Muscle of leg (tissue), 11 donors: ENCODE measurements around the gene LTBP4. TPM values are rescaled to one million over a fixed set of nuclear protein-coding genes. Genes with fewer than 3 reads are reported as not detected.

Experiments
- DNase-seq: peaks from one replicate; pipeline ENCODE4 v3.0.0; 2013
- H3K27ac ChIP-seq: one replicate; pipeline ENCODE4 v1.5.1; 2013; ENCODE audit warnings: mild to moderate bottlenecking, low read length, control low read depth
- H3K27me3 ChIP-seq: one replicate; pipeline ENCODE4 v1.6.1; 2013; ENCODE audit warnings: low read length; ENCODE audit not compliant: control insufficient read depth, insufficient read depth
- H3K36me3 ChIP-seq: one replicate; pipeline ENCODE4 v1.6.1; 2013; ENCODE audit warnings: low read length; ENCODE audit not compliant: control insufficient read depth, insufficient read depth
- H3K4me1 ChIP-seq: one replicate; pipeline ENCODE4 v1.6.1; 2013; ENCODE audit warnings: low read length; ENCODE audit not compliant: control insufficient read depth, insufficient read depth
- H3K4me3 ChIP-seq: one replicate; pipeline ENCODE4 v1.5.1; 2013; ENCODE audit warnings: low read length, control low read depth
- H3K9me3 ChIP-seq: replicated peaks from 2 replicates; pipeline ENCODE4 v1.6.1; 2013; ENCODE audit warnings: low read depth, low read length; ENCODE audit not compliant: control insufficient read depth
- WGBS: methylation state at CpG from one replicate; pipeline ENCODE4 v1.1.5; 2013; ENCODE audit warnings: missing lambda C conversion rate; ENCODE audit not compliant: insufficient coverage; 5-methylcytosine and 5-hydroxymethylcytosine counted together
- polyA plus RNA-seq, 8 donors: library from polyadenylated mRNA; unstranded; fragments of 120-200 nt; gene quantifications; one replicate each; pipeline versions ENCODE4 v1.2.1 to v1.2.3, GENCODE V29; 2013; ENCODE audit warnings: inconsistent platforms in 1 of 8, low replicate concordance in 1 of 8; ENCODE audit not compliant: insufficient read length in 8 of 8, insufficient read depth in 1 of 8
- total RNA-seq: library from RNA; stranded (reverse); fragments of 120-200 nt; gene quantifications from one replicate; pipeline ENCODE4 v1.2.4, GENCODE V29; 2013

LTBP4 gene
- total and polyA plus RNA-seq, 9 donors: 69.6 to 383 (median 308) TPM

DNA sequence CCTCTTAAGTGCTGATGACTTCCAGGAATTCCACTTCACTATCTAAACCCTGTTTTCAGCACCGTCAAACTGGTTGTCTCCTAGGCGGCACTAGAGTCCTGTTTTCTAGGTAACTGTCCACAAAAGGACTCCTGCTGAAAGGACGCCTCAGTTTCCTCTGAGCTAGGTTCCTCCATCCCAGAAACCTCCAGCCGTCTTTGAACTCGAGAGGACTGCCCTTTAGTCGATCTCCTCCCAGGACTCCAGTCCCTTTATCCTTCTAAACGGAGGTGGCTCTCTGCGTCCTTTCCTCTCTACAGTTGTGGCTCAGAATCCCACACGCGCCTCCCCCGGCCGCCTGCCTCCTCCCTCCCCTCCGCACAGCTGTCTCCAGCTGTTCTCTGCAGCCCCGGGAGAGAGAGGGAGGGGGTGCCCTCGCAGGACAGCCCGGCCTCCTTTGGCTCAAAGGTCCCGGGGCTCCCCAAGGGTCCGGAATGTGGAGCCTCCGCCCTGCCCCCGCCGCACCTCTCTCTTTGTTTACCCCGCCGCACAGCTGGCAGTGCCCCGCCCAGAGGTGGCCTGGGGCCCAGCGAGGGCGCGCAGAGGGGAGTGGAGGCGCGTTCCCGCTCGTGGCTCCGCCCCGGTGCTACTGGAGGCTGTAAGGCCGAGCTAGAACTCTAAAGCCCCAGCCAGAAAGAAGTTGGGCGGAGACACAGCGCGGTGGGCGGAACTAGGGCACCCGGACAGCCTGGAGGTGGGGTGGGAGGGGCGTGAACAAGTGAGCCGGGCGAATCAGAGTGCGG is 2.4 kb downstream of the LTBP4 start:
- DNase-seq: peak; percentile 99
- peaks cover 72% of the 10 kb centered on the region for H3K27me3 ChIP-seq
- peaks cover 82% of the 10 kb centered on the region for H3K4me1 ChIP-seq
- peak overlapping the region; percentile 98 for H3K27ac ChIP-seq
- peak overlapping the region; percentile 64 for H3K4me3 ChIP-seq
- 1% methylated on average over 35 of the region's 43 CpGs for WGBS
- no peaks in the 10 kb centered on the region for H3K9me3 ChIP-seq
- H3K36me3 ChIP-seq: no peaks in the 10 kb centered on the region

DNA sequence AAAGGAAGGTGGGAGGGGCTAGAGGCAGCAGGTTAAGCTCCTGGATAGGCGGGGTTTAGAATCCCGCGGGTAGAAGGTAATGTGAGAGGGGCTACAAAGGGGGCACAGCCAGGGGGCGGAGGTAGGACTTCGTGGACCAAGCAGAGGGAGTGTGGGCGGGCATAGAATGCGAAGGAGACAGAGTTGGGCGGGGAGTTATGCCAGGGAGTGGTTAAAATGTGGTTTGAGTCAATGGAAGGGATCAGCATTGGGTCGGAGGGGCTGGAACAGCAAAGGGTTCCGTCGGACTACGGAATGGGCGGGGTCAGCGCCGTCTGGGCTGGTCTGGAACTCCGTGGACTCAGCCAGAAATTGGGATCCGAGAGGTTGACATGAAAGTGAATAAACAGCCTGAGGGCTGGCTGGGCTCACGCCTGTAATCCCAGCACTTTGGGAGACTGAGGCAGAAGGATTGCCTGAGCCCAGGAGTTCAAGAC is 3.0 kb downstream of the LTBP4 start:
- Histone ChIP-seq H3K27me3 (peaks cover 68% of the 10 kb centered on the region), H3K36me3 (no peaks in the 10 kb centered on the region), H3K4me3 (peak overlapping the region; percentile 64), H3K27ac (peak overlapping the region; percentile 98), H3K4me1 (peaks cover 78% of the 10 kb centered on the region), H3K9me3 (no peaks in the 10 kb centered on the region)
- WGBS: 12% methylated on average over 18 of the region's 18 CpGs
- no peak for DNase-seq

GRCh38 chr19:40604647-40605215 is 3.6 kb downstream of the LTBP4 start:
- peak; percentile 49 for DNase-seq
- peak overlapping the region; percentile 31 for H3K4me3 ChIP-seq
- peak overlapping the region; percentile 42 for H3K27ac ChIP-seq
- 46% methylated on average over 26 of the region's 29 CpGs for WGBS
- H3K4me1 ChIP-seq: peaks cover 79% of the 10 kb centered on the region
- H3K9me3 ChIP-seq: no peaks in the 10 kb centered on the region
- peaks cover 68% of the 10 kb centered on the region for H3K27me3 ChIP-seq
- H3K36me3 ChIP-seq: no peaks in the 10 kb centered on the region

DNA sequence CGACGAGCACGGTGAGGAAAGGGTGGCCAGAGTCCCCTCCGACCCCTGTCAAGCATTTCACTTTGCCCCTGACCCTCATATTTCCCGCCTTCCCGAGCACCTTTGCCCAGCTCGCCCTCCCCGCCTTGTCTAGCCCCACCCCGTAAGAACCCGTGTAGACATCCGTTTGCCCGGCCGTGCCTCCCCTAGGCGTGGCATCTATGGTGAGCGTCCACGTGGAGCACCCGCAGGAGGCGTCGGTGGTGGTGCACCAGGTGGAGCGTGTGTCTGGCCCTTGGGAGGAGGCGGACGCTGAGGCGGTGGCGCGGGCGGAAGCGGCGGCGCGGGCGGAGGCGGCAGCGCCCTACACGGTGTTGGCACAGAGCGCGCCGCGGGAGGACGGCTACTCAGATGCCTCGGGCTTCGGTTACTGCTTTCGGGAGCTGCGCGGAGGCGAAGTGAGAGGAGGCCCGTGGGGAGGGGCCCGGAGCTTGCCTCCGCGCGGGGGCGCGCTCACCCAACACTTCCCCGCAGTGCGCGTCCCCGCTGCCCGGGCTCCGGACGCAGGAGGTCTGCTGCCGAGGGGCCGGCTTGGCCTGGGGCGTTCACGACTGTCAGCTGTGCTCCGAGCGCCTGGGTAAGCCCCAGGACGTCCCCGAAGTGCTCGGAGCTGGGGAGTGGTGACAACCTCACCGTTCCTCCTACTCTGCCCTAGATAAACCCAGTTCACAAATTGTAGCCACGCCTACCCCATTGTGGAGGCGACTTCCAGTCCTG is 4.2 kb downstream of the LTBP4 start:
- DNase-seq: peak; percentile 70
- no peaks in the 10 kb centered on the region for H3K9me3 ChIP-seq
- 7% methylated on average over 58 of the region's 71 CpGs for WGBS
- peaks cover 78% of the 10 kb centered on the region for H3K4me1 ChIP-seq
- H3K36me3 ChIP-seq: no peaks in the 10 kb centered on the region
- peak overlapping the region; percentile 74 for H3K27ac ChIP-seq
- peak overlapping the region; percentile 31 for H3K4me3 ChIP-seq
- peaks cover 63% of the 10 kb centered on the region for H3K27me3 ChIP-seq

DNA sequence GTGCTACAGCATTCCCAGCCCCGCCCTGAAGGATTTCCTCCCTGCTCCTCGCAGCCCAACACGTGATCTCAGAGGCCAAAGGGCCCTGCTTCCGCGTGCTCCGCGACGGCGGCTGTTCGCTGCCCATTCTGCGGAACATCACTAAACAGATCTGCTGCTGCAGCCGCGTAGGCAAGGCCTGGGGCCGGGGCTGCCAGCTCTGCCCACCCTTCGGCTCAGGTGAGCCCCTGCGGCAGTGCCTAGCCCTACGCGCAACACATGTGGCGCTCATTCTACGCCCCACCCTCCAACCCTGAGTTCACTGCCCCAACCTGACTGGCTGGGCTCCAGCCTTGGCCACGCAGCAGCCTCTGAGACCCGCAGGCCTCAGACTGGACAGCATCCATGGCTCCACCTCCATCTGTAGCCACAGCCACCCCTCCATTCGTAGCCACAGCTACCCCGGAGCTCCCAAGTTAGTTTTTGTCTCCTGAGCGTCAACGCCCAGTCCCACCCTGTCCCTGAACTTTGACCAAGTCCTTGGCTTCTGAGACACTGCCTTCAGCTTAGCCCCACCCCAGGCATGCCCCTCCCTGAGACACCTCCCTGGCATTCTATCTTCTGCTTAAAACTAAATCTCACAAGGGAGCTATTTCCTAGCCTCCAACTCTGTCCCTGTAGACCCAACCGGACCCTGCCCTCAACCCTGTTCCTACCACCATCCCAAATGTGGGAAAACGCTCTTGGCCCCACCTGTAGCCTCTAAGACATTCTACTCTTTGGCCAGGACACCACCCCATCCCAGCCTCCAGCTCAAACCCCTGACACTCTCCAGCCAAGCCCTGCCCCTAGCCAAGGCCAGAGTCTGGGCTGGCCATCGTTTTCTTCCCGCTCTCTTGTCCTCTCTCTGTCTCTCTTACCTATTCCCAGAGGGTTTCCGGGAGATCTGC is 6.4 kb downstream of the LTBP4 start:
- Histone ChIP-seq H3K4me1 (peaks cover 64% of the 10 kb centered on the region), H3K9me3 (no peaks in the 10 kb centered on the region), H3K27me3 (peaks cover 51% of the 10 kb centered on the region), H3K36me3 (peaks cover 16% of the 10 kb centered on the region), H3K4me3 (no peak overlapping the region), H3K27ac (no peak overlapping the region)
- DNase-seq: peak; percentile 45
- 52% methylated on average over 29 of the region's 31 CpGs for WGBS

DNA sequence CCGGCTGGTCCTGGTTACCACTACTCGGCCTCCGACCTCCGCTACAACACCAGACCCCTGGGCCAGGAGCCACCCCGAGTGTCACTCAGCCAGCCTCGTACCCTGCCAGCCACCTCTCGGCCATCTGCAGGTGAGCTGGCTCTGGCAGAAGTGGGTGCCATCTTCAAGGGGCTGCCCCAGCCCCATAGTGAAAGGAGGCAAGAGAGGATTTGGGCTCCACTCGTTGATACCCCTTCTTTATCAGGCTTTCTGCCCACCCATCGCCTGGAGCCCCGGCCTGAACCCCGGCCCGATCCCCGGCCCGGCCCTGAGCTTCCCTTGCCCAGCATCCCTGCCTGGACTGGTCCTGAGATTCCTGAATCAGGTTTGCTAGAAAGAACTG is 7.1 kb downstream of the LTBP4 start:
- peaks cover 17% of the 10 kb centered on the region for H3K36me3 ChIP-seq
- no peak for DNase-seq
- H3K4me3 ChIP-seq: no peak overlapping the region
- WGBS: 91% methylated on average over 14 of the region's 14 CpGs
- H3K27ac ChIP-seq: no peak overlapping the region
- H3K27me3 ChIP-seq: peaks cover 51% of the 10 kb centered on the region
- H3K4me1 ChIP-seq: peaks cover 58% of the 10 kb centered on the region
- no peaks in the 10 kb centered on the region for H3K9me3 ChIP-seq

DNA sequence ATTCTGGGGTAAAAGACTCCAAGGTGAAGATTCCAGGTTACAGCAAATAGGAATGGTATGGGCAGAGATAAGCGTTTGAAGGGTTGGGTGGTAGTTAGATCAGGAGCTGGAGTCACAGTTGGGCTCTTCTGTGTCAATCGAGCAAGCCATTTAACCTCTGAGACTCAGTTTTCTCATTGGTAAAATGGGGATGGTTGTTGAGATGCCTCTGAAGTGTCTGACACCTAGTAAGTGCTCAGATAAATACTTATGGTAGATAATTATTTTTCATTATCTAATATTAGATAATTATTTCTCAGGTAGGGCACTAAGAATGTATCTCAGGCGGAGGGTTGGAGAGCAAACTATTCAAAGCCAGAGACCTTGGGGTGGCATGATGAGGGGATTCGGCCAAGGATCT is 7.8 kb downstream of the LTBP4 start:
- Histone ChIP-seq H3K4me1 (peaks cover 55% of the 10 kb centered on the region), H3K27ac (no peak overlapping the region), H3K36me3 (peaks cover 17% of the 10 kb centered on the region), H3K27me3 (peaks cover 51% of the 10 kb centered on the region), H3K4me3 (no peak overlapping the region), H3K9me3 (no peaks in the 10 kb centered on the region)
- no peak for DNase-seq
- 75% methylated on average over 3 of the region's 4 CpGs for WGBS

GRCh38 chr19:40609561-40610395 is 8.6 kb downstream of the LTBP4 start:
- 24% methylated on average over 50 of the region's 50 CpGs for WGBS
- Histone ChIP-seq H3K27ac (peak overlapping the region; percentile 48), H3K27me3 (peaks cover 48% of the 10 kb centered on the region), H3K4me3 (peak overlapping the region; percentile 39), H3K4me1 (peaks cover 51% of the 10 kb centered on the region), H3K9me3 (no peaks in the 10 kb centered on the region), H3K36me3 (peaks cover 17% of the 10 kb centered on the region)
- peak; percentile 69 for DNase-seq
